Gastrocnemius medialis (tissue), 4 donors: ENCODE results near the gene UBL4A.

Experiments used
- POLR2A ChIP-seq, 2 donors: fragments of 450-650 bp; IDR thresholded peaks; one replicate each; pipeline ENCODE4 v1.6.1; 2017; ENCODE audit warnings: antibody characterized with exemption in 2 of 2, mild to moderate bottlenecking in 2 of 2, moderate library complexity in 2 of 2
- TF ChIP-seq, protein P1 (sequence below), 5 experiments: fragments of 450-650 bp in 3 of 5; fragments of 200-600 bp in 2 of 5; sonication (generic) in 2 of 5; IDR thresholded peaks in 4 of 5; conservative IDR thresholded peaks in 1 of 5; 1 replicate in 4 of 5; 2 replicates in 1 of 5; pipeline ENCODE4 v1.5.1; 2016 to 2019; ENCODE audit warnings: antibody characterized with exemption in 5 of 5, mild to moderate bottlenecking in 3 of 5, moderate library complexity in 3 of 5

DNA sequence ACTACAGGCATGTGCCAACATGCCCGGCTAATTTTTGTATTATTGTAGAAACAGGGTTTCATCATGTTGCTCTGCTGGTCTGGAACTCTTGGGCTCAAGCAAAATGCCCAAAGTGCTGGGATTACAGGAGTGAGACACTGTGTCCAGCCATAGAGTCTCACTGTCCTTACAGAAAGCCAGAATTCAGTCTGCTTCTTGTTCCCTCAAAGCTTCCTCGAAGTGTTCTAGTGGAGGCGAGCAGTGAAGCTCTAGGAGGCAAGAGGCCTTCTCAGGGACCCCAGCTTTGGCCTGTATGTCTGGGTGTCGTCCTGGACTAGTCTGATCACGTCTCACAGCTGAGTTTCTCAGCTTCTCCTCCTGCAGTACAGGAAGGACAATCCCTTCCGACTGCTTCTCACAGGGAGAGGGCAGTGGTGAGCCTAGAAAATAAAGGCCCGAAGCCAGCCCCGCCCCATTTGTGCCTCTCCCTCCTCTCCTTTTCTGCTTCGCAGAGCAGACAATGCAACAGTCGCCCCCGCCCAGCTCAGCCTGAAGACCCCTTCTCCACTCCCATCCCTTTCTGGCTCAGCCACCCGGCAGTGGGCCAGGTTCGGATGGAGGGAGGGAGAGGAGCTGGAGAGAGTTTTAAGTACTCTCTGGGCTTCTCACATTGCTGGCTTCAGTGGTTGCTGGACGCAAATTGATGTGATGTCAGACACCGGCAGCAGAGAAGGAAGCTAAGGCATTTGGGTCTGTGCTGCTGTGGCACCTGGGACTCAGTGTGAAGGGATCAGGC lies 40.7 kb upstream of the UBL4A start:
- TF ChIP-seq POLR2A (IDR thresholded peaks at IDR 0.05) = no peak
- TF ChIP-seq, protein P1, sequence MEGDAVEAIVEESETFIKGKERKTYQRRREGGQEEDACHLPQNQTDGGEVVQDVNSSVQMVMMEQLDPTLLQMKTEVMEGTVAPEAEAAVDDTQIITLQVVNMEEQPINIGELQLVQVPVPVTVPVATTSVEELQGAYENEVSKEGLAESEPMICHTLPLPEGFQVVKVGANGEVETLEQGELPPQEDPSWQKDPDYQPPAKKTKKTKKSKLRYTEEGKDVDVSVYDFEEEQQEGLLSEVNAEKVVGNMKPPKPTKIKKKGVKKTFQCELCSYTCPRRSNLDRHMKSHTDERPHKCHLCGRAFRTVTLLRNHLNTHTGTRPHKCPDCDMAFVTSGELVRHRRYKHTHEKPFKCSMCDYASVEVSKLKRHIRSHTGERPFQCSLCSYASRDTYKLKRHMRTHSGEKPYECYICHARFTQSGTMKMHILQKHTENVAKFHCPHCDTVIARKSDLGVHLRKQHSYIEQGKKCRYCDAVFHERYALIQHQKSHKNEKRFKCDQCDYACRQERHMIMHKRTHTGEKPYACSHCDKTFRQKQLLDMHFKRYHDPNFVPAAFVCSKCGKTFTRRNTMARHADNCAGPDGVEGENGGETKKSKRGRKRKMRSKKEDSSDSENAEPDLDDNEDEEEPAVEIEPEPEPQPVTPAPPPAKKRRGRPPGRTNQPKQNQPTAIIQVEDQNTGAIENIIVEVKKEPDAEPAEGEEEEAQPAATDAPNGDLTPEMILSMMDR (IDR thresholded peaks at IDR 0.05 in 4 of 5, conservative IDR thresholded peaks at IDR 0.05 in 1 of 5) = peak; percentile 18 to 57 (median 31)
